C4-2B (cell line): Measurements from ENCODE around the gene SLC30A3.

Experiments used
- H3K27ac ChIP-seq: fragments of 450-650 bp; 2 replicates; pipeline ENCODE4 v1.5.1; 2017
- CTCF ChIP-seq: fragments of 450-650 bp; conservative IDR thresholded peaks from 2 replicates; pipeline ENCODE4 v1.5.1; 2017; ENCODE audit warnings: mild to moderate bottlenecking
- ZFX ChIP-seq: fragments of 450-650 bp; IDR thresholded peaks from 2 replicates; pipeline ENCODE4 v1.6.1; 2017

SLC30A3 gene

GRCh38 chr2:27236136-27236535 lies 26.7 kb downstream of the SLC30A3 start:
- TF ChIP-seq CTCF: no peak
- no peak for TF ChIP-seq ZFX
- H3K27ac ChIP-seq: no peak overlapping the region

GRCh38 chr2:27233341-27233740 lies 29.5 kb downstream of the SLC30A3 start:
- H3K27ac ChIP-seq: no peak overlapping the region
- TF ChIP-seq ZFX: no peak
- no peak for TF ChIP-seq CTCF

- TF ChIP-seq ZFX (no peak), CTCF (no peak)
- H3K27ac ChIP-seq: no peak overlapping the region
These were observed 30.9 kb downstream of the SLC30A3 start for GRCh38 chr2:27231921-27232320.

- no peak overlapping the region for H3K27ac ChIP-seq
- TF ChIP-seq CTCF (no peak), ZFX (no peak)
These were observed 35.3 kb downstream of the SLC30A3 start for GRCh38 chr2:27227501-27227900.

GRCh38 chr2:27225526-27225925 lies 37.3 kb downstream of the SLC30A3 start:
- TF ChIP-seq ZFX (no peak), CTCF (no peak)
- H3K27ac ChIP-seq: no peak overlapping the region

GRCh38 chr2:27223416-27223815 lies 39.4 kb downstream of the SLC30A3 start:
- no peak overlapping the region for H3K27ac ChIP-seq
- no peak for TF ChIP-seq CTCF
- TF ChIP-seq ZFX: no peak

- TF ChIP-seq ZFX (no peak), CTCF (no peak)
- H3K27ac ChIP-seq: no peak overlapping the region
These were observed 40.4 kb downstream of the SLC30A3 start for GRCh38 chr2:27222407-27222806.
